ENCODE results near the gene C12orf75. TPM values are rescaled to one million over a fixed set of nuclear protein-coding genes. Genes with fewer than 3 reads are reported as not detected.

C12orf75 gene
- total RNA-seq, 1 donor from 2014 or later = 163 TPM

- no peaks in the 10 kb centered on the region for H3K9me3 Mint-ChIP-seq (ENCODE audit: unreplicated experiment)
- H3K79me2 ChIP-seq (ENCODE audit: insufficient read depth, low read length) = peaks cover 70% of the 10 kb centered on the region
- H3K9me3 ChIP-seq (ENCODE audit: insufficient read depth, low read depth, low read length) = no peaks in the 10 kb centered on the region
- H3K27me3 Mint-ChIP-seq (ENCODE audit: low read depth, unreplicated experiment) = no peaks in the 10 kb centered on the region
- peak overlapping the region; percentile 90 for H3K4me3 Mint-ChIP-seq (ENCODE audit: unreplicated experiment)
- peak overlapping the region; percentile 91 for H3K4me2 ChIP-seq (ENCODE audit: low read length)
- H3K27me3 ChIP-seq (ENCODE audit: insufficient read depth, low read length) = no peaks in the 10 kb centered on the region
- peak overlapping the region; percentile 91 for H3K27ac ChIP-seq (ENCODE audit: low read depth, low read length)
- H3K4me1 ChIP-seq (ENCODE audit: insufficient read depth, low read length) = peaks cover 47% of the 10 kb centered on the region
- H3K4me3 ChIP-seq (ENCODE audit: insufficient read depth, low read depth, low read length) = peak overlapping the region; percentile 70
- H3K36me3 ChIP-seq (ENCODE audit: insufficient read depth, low read length) = no peaks in the 10 kb centered on the region
- FAIRE-seq (no peak), DNase-seq (ENCODE audit: low read depth) (no peak)
- H3K27ac Mint-ChIP-seq (ENCODE audit: unreplicated experiment) = peak overlapping the region; percentile 55
- no peak overlapping the region for H2AFZ ChIP-seq (ENCODE audit: low read depth, low read length)
- H3K4me1 Mint-ChIP-seq (ENCODE audit: low read depth, unreplicated experiment) = peaks cover 52% of the 10 kb centered on the region
- peaks cover 6% of the 10 kb centered on the region for H3K36me3 Mint-ChIP-seq (ENCODE audit: low read depth, unreplicated experiment)
- H4K20me1 ChIP-seq (ENCODE audit: insufficient read depth, low read length) = peaks cover 17% of the 10 kb centered on the region
- H3K9ac ChIP-seq (ENCODE audit: low read length) = peak overlapping the region; percentile 34
- TF ChIP-seq EZH2 (IDR thresholded peaks at IDR 0.05; ENCODE audit: insufficient read depth, low read length) = no peak
- TF ChIP-seq CTCF (IDR thresholded peaks at IDR 0.05; ENCODE audit: insufficient read depth, low read depth, low read length) = no peak
These were observed 2.4 kb downstream of the C12orf75 start for GRCh38 chr12:105332925-105333324.

DNA sequence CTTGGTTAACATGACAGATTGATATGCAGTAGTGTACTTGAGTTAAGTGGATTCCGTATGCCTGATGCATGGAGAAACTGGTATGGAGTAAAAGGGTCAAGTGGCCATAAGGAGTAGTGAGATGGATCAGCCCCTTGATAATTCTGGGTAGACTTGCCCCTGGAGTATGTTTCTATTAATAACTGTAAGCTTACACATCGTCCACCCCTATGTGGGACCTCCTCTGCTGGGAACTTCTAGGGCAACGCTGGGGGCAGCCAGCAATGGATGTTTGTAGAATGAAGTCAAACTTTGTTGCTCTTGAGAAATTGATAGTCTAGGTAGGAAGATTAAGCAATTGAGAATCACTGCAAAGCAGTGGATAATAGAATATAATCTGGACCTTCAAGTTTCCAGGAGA, 3.5 kb downstream of the C12orf75 start:
- Histone ChIP-seq H3K9me3 (ENCODE audit: insufficient read depth, low read depth, low read length) (no peaks in the 10 kb centered on the region), H3K27ac (ENCODE audit: low read depth, low read length) (peak overlapping the region; percentile 91), H3K27me3 (ENCODE audit: insufficient read depth, low read length) (no peaks in the 10 kb centered on the region), H3K9ac (ENCODE audit: low read length) (peak overlapping the region; percentile 78), H3K79me2 (ENCODE audit: insufficient read depth, low read length) (peaks cover 81% of the 10 kb centered on the region), H3K4me2 (ENCODE audit: low read length) (peak overlapping the region; percentile 91), H3K4me3 (ENCODE audit: insufficient read depth, low read depth, low read length) (peak overlapping the region; percentile 47), H2AFZ (ENCODE audit: low read depth, low read length) (no peak overlapping the region), H3K4me1 (ENCODE audit: insufficient read depth, low read length) (peaks cover 47% of the 10 kb centered on the region), H4K20me1 (ENCODE audit: insufficient read depth, low read length) (peaks cover 24% of the 10 kb centered on the region), H3K36me3 (ENCODE audit: insufficient read depth, low read length) (no peaks in the 10 kb centered on the region)
- Mint-ChIP-seq H3K36me3 (ENCODE audit: low read depth, unreplicated experiment) (peaks cover 6% of the 10 kb centered on the region), H3K4me1 (ENCODE audit: low read depth, unreplicated experiment) (peaks cover 52% of the 10 kb centered on the region), H3K27me3 (ENCODE audit: low read depth, unreplicated experiment) (no peaks in the 10 kb centered on the region), H3K4me3 (ENCODE audit: unreplicated experiment) (peak overlapping the region; percentile 62), H3K27ac (ENCODE audit: unreplicated experiment) (peak overlapping the region; percentile 70), H3K9me3 (ENCODE audit: unreplicated experiment) (no peaks in the 10 kb centered on the region)
- peak; percentile 90 for DNase-seq (ENCODE audit: low read depth)
- no peak for FAIRE-seq
- TF ChIP-seq EZH2 (IDR thresholded peaks at IDR 0.05; ENCODE audit: insufficient read depth, low read length) (no peak), CTCF (IDR thresholded peaks at IDR 0.05; ENCODE audit: insufficient read depth, low read depth, low read length) (no peak)

- DNase-seq (ENCODE audit: low read depth) (peak; percentile 75), FAIRE-seq (peak; percentile 66)
- Histone ChIP-seq H3K4me2 (ENCODE audit: low read length) (peak overlapping the region; percentile 91), H3K27me3 (ENCODE audit: insufficient read depth, low read length) (no peaks in the 10 kb centered on the region), H2AFZ (ENCODE audit: low read depth, low read length) (no peak overlapping the region), H3K79me2 (ENCODE audit: insufficient read depth, low read length) (peaks cover 87% of the 10 kb centered on the region), H3K4me3 (ENCODE audit: insufficient read depth, low read depth, low read length) (peak overlapping the region; percentile 47), H3K9me3 (ENCODE audit: insufficient read depth, low read depth, low read length) (no peaks in the 10 kb centered on the region), H3K27ac (ENCODE audit: low read depth, low read length) (peak overlapping the region; percentile 91), H3K36me3 (ENCODE audit: insufficient read depth, low read length) (no peaks in the 10 kb centered on the region), H3K9ac (ENCODE audit: low read length) (peak overlapping the region; percentile 78), H4K20me1 (ENCODE audit: insufficient read depth, low read length) (peaks cover 24% of the 10 kb centered on the region), H3K4me1 (ENCODE audit: insufficient read depth, low read length) (peaks cover 47% of the 10 kb centered on the region)
- H3K36me3 Mint-ChIP-seq (ENCODE audit: low read depth, unreplicated experiment) = peaks cover 6% of the 10 kb centered on the region
- H3K4me1 Mint-ChIP-seq (ENCODE audit: low read depth, unreplicated experiment) = peaks cover 52% of the 10 kb centered on the region
- peak overlapping the region; percentile 70 for H3K27ac Mint-ChIP-seq (ENCODE audit: unreplicated experiment)
- H3K9me3 Mint-ChIP-seq (ENCODE audit: unreplicated experiment) = no peaks in the 10 kb centered on the region
- H3K4me3 Mint-ChIP-seq (ENCODE audit: unreplicated experiment) = peak overlapping the region; percentile 62
- H3K27me3 Mint-ChIP-seq (ENCODE audit: low read depth, unreplicated experiment) = no peaks in the 10 kb centered on the region
- no peak for TF ChIP-seq EZH2 (IDR thresholded peaks at IDR 0.05; ENCODE audit: insufficient read depth, low read length)
- no peak for TF ChIP-seq CTCF (IDR thresholded peaks at IDR 0.05; ENCODE audit: insufficient read depth, low read depth, low read length)
These were observed 4.1 kb downstream of the C12orf75 start for GRCh38 chr12:105334582-105334981.

All from astrocyte (in vitro differentiated cells and primary cell).